H1 (cell line): ENCODE data around the gene TPRG1L. TPM values are rescaled to one million over a fixed set of nuclear protein-coding genes. Genes with fewer than 3 reads are reported as not detected.

Experiments used
- CTCF ChIA-PET: fragments of 300-600 bp; sonication (Branson Sonifier 250); formaldehyde crosslinking; loops from one replicate; lab custom pipeline; 2021; ENCODE audit not compliant: partially characterized antibody; lab: Charles Lee
- POLR2A ChIA-PET: fragments of 300-600 bp; sonication (Branson Sonifier 250); formaldehyde crosslinking; loops from one replicate; lab custom pipeline; 2021; ENCODE audit warnings: inconsistent platforms; ENCODE audit not compliant: partially characterized antibody; lab: Charles Lee
- DNase-seq, 2 experiments: peaks; one replicate each; pipeline versions ENCODE4 v3.0.0 to v3.0.0-alpha.2; 2010 to 2022; ENCODE audit warnings: low spot score in 2 of 2, low read depth in 1 of 2, mixed read lengths in 1 of 2
- FAIRE-seq: peaks from 2 replicates; lab custom pipeline; 2011; peaks lifted over from hg19 to GRCh38; lab: Jason Lieb, UNC
- H2AFZ ChIP-seq: 2 replicates; pipeline ENCODE4 v1.8.1; 2012; ENCODE audit warnings: low read length, inconsistent platforms
- H2AK5ac ChIP-seq: 2 replicates; pipeline ENCODE4 v1.6.1; 2013; ENCODE audit warnings: low read depth, low read length
- H2BK120ac ChIP-seq: replicated peaks from 2 replicates; pipeline ENCODE3; 2013; ENCODE audit warnings: low read depth, low read length, inconsistent platforms
- H2BK12ac ChIP-seq: 2 replicates; pipeline ENCODE4 v1.6.1; 2013; ENCODE audit warnings: low read depth, low read length
- H2BK15ac ChIP-seq: 2 replicates; pipeline ENCODE4 v1.6.1; 2013; ENCODE audit warnings: low read length
- H2BK20ac ChIP-seq: 2 replicates; pipeline ENCODE4 v1.6.1; 2013; ENCODE audit warnings: low read length
- H2BK5ac ChIP-seq: 2 replicates; pipeline ENCODE4 v1.6.1; 2013; ENCODE audit warnings: low read depth, low read length
- H3K14ac ChIP-seq: 2 replicates; pipeline ENCODE4 v1.6.1; 2013; ENCODE audit warnings: inconsistent platforms; ENCODE audit not compliant: insufficient read length
- H3K18ac ChIP-seq: 2 replicates; pipeline ENCODE4 v1.6.1; 2013; ENCODE audit warnings: low read length; ENCODE audit errors: extremely low read depth
- H3K23ac ChIP-seq: 2 replicates; pipeline ENCODE4 v1.6.1; 2013; ENCODE audit warnings: inconsistent platforms; ENCODE audit not compliant: insufficient read length
- H3K23me2 ChIP-seq: 2 replicates; pipeline ENCODE4 v1.6.1; 2013; ENCODE audit warnings: low read depth, low read length
- H3K27ac ChIP-seq: 2 replicates; pipeline ENCODE4 v1.6.1; 2011; ENCODE audit warnings: low read depth, low read length, inconsistent platforms
- H3K27me3 ChIP-seq, 4 experiments: replicated peaks in 1 of 4; 1 replicate in 1 of 4; 2 replicates in 3 of 4; pipeline versions ENCODE4 v1.6.1 to v1.8.1; 2011 to 2013; ENCODE audit warnings: low read length in 3 of 4, mild to moderate bottlenecking in 3 of 4, inconsistent platforms in 2 of 4, mixed read lengths in 2 of 4, moderate library complexity in 1 of 4; ENCODE audit not compliant: control insufficient read depth in 3 of 4, insufficient read depth in 3 of 4; ENCODE audit errors: extremely low read depth in 1 of 4
- H3K36me3 ChIP-seq, 4 experiments: 2 replicates each; pipeline versions ENCODE4 v1.6.1 to v1.8.1; 2011 to 2013; ENCODE audit warnings: mild to moderate bottlenecking in 4 of 4, low read length in 3 of 4, moderate library complexity in 2 of 4, control low read depth in 1 of 4, inconsistent platforms in 1 of 4; ENCODE audit not compliant: insufficient read depth in 4 of 4, control insufficient read depth in 2 of 4
- H3K4ac ChIP-seq: replicated peaks from 2 replicates; pipeline ENCODE3; 2013; ENCODE audit warnings: low read length, low read depth, mixed read lengths, inconsistent platforms; ENCODE audit not compliant: insufficient read length
- H3K4me1 ChIP-seq, 4 experiments: replicated peaks in 1 of 4; 1 replicate in 1 of 4; 2 replicates in 3 of 4; pipeline versions ENCODE4 v1.6.1 to v1.8.1; 2011 to 2013; ENCODE audit warnings: low read length in 3 of 4, inconsistent platforms in 2 of 4, mixed read lengths in 1 of 4; ENCODE audit not compliant: insufficient read depth in 4 of 4, control insufficient read depth in 3 of 4
- H3K4me2 ChIP-seq, 2 experiments: 2 replicates each; pipeline versions ENCODE4 v1.6.1 to v1.8.1; 2011 to 2013; ENCODE audit warnings: low read depth in 2 of 2, low read length in 2 of 2, control low read depth in 1 of 2, inconsistent platforms in 1 of 2, mild to moderate bottlenecking in 1 of 2; ENCODE audit not compliant: insufficient read depth in 1 of 2
- H3K4me3 ChIP-seq, 4 experiments: fragments of 200-600, 300-600 bp in 1 of 4; sonication (generic), shearing (Covaris generic), sonication (Bioruptor Twin) in 1 of 4; 2 replicates each; pipeline versions ENCODE4 v1.5.1 to v1.8.1; 2011 to 2016; ENCODE audit warnings: low read length in 4 of 4, low read depth in 3 of 4, control low read depth in 2 of 4, inconsistent platforms in 2 of 4, mild to moderate bottlenecking in 2 of 4, mixed read lengths in 1 of 4, moderate library complexity in 1 of 4; ENCODE audit not compliant: insufficient read depth in 2 of 4; ENCODE audit errors: extremely low read depth in 1 of 4
- H3K56ac ChIP-seq: replicated peaks from 2 replicates; pipeline ENCODE3; 2013; ENCODE audit warnings: low read depth, mild to moderate bottlenecking, mixed read lengths, low read length, inconsistent platforms; ENCODE audit not compliant: insufficient read length
- H3K79me1 ChIP-seq: 2 replicates; pipeline ENCODE4 v1.6.1; 2013; ENCODE audit warnings: low read depth, low read length, control low read depth
- H3K79me2 ChIP-seq, 2 experiments: 2 replicates each; pipeline versions ENCODE4 v1.6.1 to v1.8.1; 2012 to 2013; ENCODE audit warnings: low read length in 2 of 2, mild to moderate bottlenecking in 2 of 2, inconsistent platforms in 1 of 2; ENCODE audit not compliant: insufficient read depth in 2 of 2, control insufficient read depth in 1 of 2
- H3K9ac ChIP-seq, 4 experiments: replicated peaks in 1 of 4; 1 replicate in 1 of 4; 2 replicates in 3 of 4; pipeline versions ENCODE4 v1.6.1 to v1.8.1; 2011 to 2013; ENCODE audit warnings: low read depth in 3 of 4, low read length in 3 of 4, control low read depth in 2 of 4, mild to moderate bottlenecking in 2 of 4, moderate library complexity in 2 of 4, inconsistent platforms in 1 of 4; ENCODE audit errors: extremely low read depth in 1 of 4
- H3K9me3 ChIP-seq, 2 experiments: 2 replicates each; pipeline versions ENCODE4 v1.6.1 to v1.8.1; 2012 to 2013; ENCODE audit warnings: mild to moderate bottlenecking in 2 of 2, moderate library complexity in 2 of 2, control low read depth in 1 of 2, inconsistent platforms in 1 of 2, low read depth in 1 of 2, low read length in 1 of 2, mixed read lengths in 1 of 2; ENCODE audit not compliant: insufficient read depth in 2 of 2
- H4K20me1 ChIP-seq, 2 experiments: replicated peaks in 1 of 2; 2 replicates each; pipeline versions ENCODE3 to v1.8.1; 2011 to 2013; ENCODE audit warnings: inconsistent platforms in 2 of 2, low read length in 2 of 2, mild to moderate bottlenecking in 1 of 2; ENCODE audit not compliant: insufficient read depth in 2 of 2, control insufficient read depth in 1 of 2
- H4K5ac ChIP-seq: 2 replicates; pipeline ENCODE4 v1.6.1; 2013; ENCODE audit warnings: low read length, low read depth, mixed read lengths, inconsistent platforms; ENCODE audit not compliant: insufficient read length
- H4K8ac ChIP-seq: 2 replicates; pipeline ENCODE4 v1.8.0; 2013; ENCODE audit warnings: mild to moderate bottlenecking, moderate library complexity, low read length, inconsistent platforms; ENCODE audit not compliant: insufficient read depth; ENCODE audit errors: extremely low read depth
- H4K91ac ChIP-seq: replicated peaks from 2 replicates; pipeline ENCODE3; 2013; ENCODE audit warnings: low read length, mixed read lengths, inconsistent platforms; ENCODE audit not compliant: insufficient read length
- BACH1 ChIP-seq: IDR thresholded peaks from 2 replicates; pipeline ENCODE4 v1.6.1; 2012; ENCODE audit warnings: low read length, improper control_type of control experiment
- CTCF ChIP-seq, 3 experiments: IDR thresholded peaks; 1 replicate in 2 of 3; 2 replicates in 1 of 3; pipeline versions ENCODE4 v1.5.1 to v1.6.1; 2011; ENCODE audit warnings: low read length in 3 of 3, mild to moderate bottlenecking in 3 of 3, inconsistent platforms in 2 of 3, low read depth in 1 of 3, moderate library complexity in 1 of 3; ENCODE audit not compliant: insufficient read depth in 1 of 3; ENCODE audit errors: control extremely low read depth in 1 of 3
- FOSL1 ChIP-seq: IDR thresholded peaks from 2 replicates; pipeline ENCODE4 v1.6.1; 2011; ENCODE audit warnings: mild to moderate bottlenecking, low read depth, low read length, moderate library complexity; ENCODE audit not compliant: insufficient read depth
- JUND ChIP-seq: IDR thresholded peaks from 2 replicates; pipeline ENCODE4 v1.6.1; 2011; ENCODE audit warnings: mild to moderate bottlenecking, improper control_type of control experiment, low read length
- RAD21 ChIP-seq, 2 experiments: IDR thresholded peaks in 1 of 2; conservative IDR thresholded peaks in 1 of 2; 2 replicates each; pipeline ENCODE4 v1.6.1; 2011; ENCODE audit warnings: low read depth in 2 of 2, low read length in 2 of 2, improper control_type of control experiment in 1 of 2, inconsistent platforms in 1 of 2, mild to moderate bottlenecking in 1 of 2, moderate library complexity in 1 of 2
- WGBS, 2 experiments: shearing (Covaris generic) in 1 of 2; methylation state at CpG; one replicate each; pipeline versions ENCODE4 v1.1.6 to v1.1.7; 2013 to 2015; ENCODE audit warnings: low lambda C conversion rate in 2 of 2, mixed read lengths in 2 of 2, inconsistent platforms in 1 of 2, low coverage in 1 of 2, missing lambda C conversion rate in 1 of 2; ENCODE audit not compliant: insufficient replicate concordance in 2 of 2, insufficient coverage in 1 of 2, insufficient read length in 1 of 2; ENCODE audit errors: extremely low coverage in 1 of 2, missing lambda C conversion rate in 1 of 2; 5-methylcytosine and 5-hydroxymethylcytosine counted together
- polyA plus RNA-seq, 7 experiments: library from polyadenylated mRNA; depleted of rRNA in 3 of 7; stranded (reverse) in 5 of 7; unstranded in 2 of 7; fragments of >200 nt in 5 of 7; fragments of 200-250 nt in 2 of 7; gene quantifications; 1 replicate in 5 of 7; 2 replicates in 1 of 7; 4 replicates in 1 of 7; pipeline versions ENCODE4 v1.2.1 to v1.2.3, GENCODE V29; 2011 to 2013; ENCODE audit warnings: missing spikeins in 2 of 7, mixed read lengths in 2 of 7
- total RNA-seq: library from RNA; stranded (reverse); fragmentation: NEBNext Ultra II Directional; extraction: Animal tissue kit (Norgen Biotek cat#: 25700); gene quantifications from 2 replicates; pipeline ENCODE4 v1.2.1, GENCODE V29; 2021
- TF ChIP-seq, protein P1 (sequence below): IDR thresholded peaks from 2 replicates; pipeline ENCODE4 v1.6.1; 2011; ENCODE audit warnings: low read length, improper control_type of control experiment

The TPRG1L gene
- total and polyA plus RNA-seq, 2 of the 8 experiments (the other 6 are each of a cell fraction or from before 2014, with no cell fraction given): 21.7 to 22.3 TPM

GRCh38 chr1:3614755-3615742, 9.8 kb upstream of the TPRG1L start:
- FAIRE-seq (no peak), DNase-seq (peak in 1 of 2 experiments; percentile 80)
- Histone ChIP-seq H2AK5ac (no peak overlapping the region), H4K8ac (no peak overlapping the region), H3K4me1 (peaks cover 0 to 30% (median 17%) of the 10 kb centered on the region in 4 experiments; a peak in 6 of 7 replicates), H2BK15ac (no peak overlapping the region), H3K4me3 (no peak overlapping the region), H3K23ac (no peak overlapping the region), H2BK12ac (no peak overlapping the region), H3K79me1 (no peaks in the 10 kb centered on the region), H2BK5ac (no peak overlapping the region), H3K27me3 (peaks cover 3 to 16% (median 12%) of the 10 kb centered on the region in 4 experiments), H2BK20ac (no peak overlapping the region), H3K56ac (no peak overlapping the region), H3K36me3 (no peaks in the 10 kb centered on the region), H3K18ac (no peak overlapping the region), H3K14ac (no peak overlapping the region), H2BK120ac (no peak overlapping the region), H2AFZ (no peak overlapping the region), H4K5ac (no peak overlapping the region), H4K91ac (no peak overlapping the region), H3K4ac (no peak overlapping the region), H3K79me2 (no peaks in the 10 kb centered on the region), H4K20me1 (peaks cover 0 to 2% of the 10 kb centered on the region in 2 experiments), H3K27ac (no peak overlapping the region), H3K9me3 (no peaks in the 10 kb centered on the region), H3K9ac (no peak overlapping the region), H3K23me2 (peaks cover 11% of the 10 kb centered on the region; the same call in 1 of the 2 replicates), H3K4me2 (no peak overlapping the region)
- 60% methylated on average over 18 of the region's 20 CpGs; no CpG with 5 or more reads in 1 of the 2 experiments for WGBS, 2 experiments
- ChIA-PET CTCF (interaction anchor here (0.6 to 2.4 kb wide), 33 partner anchors 9 to 1185 kb away, joined by 3 to 12 read pairs (median 4); no protein-coding TSS in a partner anchor), POLR2A (interaction anchor here (0.8 kb wide), 1 partner anchor 8 kb away, joined by 3 read pairs; no protein-coding TSS in a partner anchor)
- TF ChIP-seq FOSL1 (no peak), RAD21 (IDR thresholded peaks at IDR 0.05 in 1 of 2, conservative IDR thresholded peaks at IDR 0.05 in 1 of 2; ENCODE audit: low read depth in 2 of 2, low read length in 2 of 2) (peak; percentile 80 to 83), JUND (0 out of 2 replicates have a peak, but pooled peaks have one; percentile 6), CTCF (IDR thresholded peaks at IDR 0.05; ENCODE audit: control extremely low read depth in 1 of 3, insufficient read depth in 1 of 3, low read depth in 1 of 3, low read length in 3 of 3) (peak in 2 of 3 experiments; percentile 84 to 91; a peak in 3 of 4 replicates), BACH1 (no peak)
- TF ChIP-seq, protein P1, sequence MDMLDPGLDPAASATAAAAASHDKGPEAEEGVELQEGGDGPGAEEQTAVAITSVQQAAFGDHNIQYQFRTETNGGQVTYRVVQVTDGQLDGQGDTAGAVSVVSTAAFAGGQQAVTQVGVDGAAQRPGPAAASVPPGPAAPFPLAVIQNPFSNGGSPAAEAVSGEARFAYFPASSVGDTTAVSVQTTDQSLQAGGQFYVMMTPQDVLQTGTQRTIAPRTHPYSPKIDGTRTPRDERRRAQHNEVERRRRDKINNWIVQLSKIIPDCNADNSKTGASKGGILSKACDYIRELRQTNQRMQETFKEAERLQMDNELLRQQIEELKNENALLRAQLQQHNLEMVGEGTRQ: no peak
